HG03097 (cell line): ENCODE data around the gene AXL.

ENCODE experiments used
- ATAC-seq: cut with Tn5 transposase; IDR thresholded peaks from one replicate; pipeline ENCODE4 v1.9.1; 2021; ENCODE audit not compliant: unreplicated experiment, low FRiP score

The AXL gene

GRCh38 chr19:41305927-41306793 is 87.1 kb downstream of the AXL start:
- no peak for ATAC-seq

DNA sequence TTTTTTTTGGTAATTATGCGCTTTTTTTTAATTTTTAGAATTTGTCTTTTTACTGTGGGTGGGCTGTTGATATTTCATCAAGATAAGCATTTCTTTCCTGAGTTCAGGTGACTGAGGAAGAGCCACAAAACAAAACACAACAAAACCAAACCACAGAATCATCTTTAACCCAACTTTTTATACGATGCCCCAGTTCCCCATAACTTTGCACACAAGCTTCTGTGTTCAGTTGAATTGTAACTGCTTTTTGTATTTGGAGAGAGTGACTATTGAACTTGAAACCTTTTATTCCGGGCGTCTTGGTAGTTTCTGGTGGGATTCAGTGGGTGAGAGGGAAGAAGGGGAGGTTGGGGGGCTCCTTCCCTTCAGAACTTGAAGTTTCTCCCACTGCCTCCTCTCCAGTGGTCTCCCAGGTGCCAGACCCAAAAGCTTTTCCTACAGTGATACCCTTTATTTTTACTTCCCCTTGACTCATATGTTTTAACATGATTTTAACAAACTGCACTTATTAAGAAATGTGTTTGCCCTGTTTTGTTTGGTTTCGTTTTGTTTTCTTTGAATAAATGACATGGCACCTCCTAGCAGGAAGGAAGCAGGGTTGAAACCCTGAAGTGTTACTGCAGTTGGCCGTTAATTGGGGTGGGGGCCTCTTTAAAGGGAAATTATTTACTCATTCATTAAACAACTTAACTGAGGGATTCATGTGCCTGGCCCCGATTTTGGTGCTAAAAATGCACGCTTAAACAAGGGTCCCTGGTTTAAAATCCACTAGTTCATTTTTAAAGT is 88.3 kb downstream of the AXL start:
- ATAC-seq = no peak

DNA sequence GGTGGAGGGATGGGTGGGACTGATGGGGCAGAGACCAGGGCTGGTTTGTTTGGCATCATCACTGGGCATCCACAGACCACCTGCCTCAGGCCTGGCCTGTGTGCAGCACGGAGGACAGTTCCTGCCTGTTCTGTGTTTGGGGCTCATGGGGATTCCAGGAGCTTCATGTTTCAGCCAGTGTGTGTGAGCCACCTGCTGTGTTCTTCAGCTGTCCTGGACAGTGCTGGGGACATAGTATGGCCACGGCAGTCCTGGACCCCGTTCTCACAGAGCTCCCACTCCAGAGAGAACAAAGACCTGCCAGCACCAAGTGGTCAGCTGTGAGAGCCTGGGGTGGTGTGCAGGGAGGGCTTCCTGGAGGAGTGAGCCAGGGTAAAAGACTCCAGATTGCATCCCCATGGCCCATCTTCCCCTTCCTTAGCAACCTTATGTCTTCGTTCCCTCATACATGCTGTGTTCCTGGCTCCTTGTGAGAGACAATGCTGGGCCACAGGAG is 89.0 kb downstream of the AXL start:
- peak; percentile 5 for ATAC-seq

- peak; percentile 39 for ATAC-seq
Observed at GRCh38 chr19:41308450-41309179, 89.6 kb downstream of the AXL start.

DNA sequence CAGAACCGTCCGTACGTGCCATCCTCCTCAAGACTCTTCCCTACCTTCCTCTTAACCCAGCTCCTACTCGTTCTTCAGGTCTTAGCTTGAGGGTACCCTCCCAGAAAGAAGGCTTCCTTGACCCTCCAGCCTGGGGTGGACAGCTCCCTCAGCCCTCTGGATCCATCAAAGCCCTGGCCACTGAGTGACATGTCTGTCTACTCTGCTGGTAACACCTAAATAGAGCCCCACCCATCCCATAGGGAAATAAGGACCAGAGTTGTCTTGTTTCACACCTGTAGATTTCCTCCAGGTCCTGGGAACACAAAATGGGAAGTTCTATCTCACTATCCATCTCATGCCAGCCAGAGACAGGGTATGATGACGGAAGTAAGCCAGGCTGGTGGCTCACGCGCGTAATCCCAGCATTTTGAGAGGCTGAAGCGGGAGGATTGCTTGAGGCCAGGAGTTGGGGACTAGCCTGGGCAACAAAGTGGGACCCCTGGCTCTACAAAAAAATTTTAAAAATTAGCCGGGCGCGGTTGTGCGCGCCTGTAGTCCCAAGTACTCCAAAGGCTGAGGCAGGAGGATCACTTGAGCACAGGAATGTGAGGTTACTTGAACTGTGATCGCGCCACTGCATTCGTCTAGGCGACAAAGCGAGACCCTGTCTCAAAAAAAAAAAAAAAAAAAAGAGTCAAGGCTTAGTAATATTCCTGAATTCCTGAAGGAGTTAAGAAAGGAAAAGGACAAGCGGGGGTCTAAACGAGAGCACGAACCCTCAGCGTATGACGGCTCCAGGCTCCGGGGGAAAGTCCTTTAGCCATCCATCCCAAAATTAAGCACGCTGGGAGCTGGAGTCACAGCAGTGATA is 90.4 kb downstream of the AXL start:
- ATAC-seq = no peak

- ATAC-seq = peak; percentile 60
Observed at GRCh38 chr19:41310033-41310831, 91.2 kb downstream of the AXL start, which contains the start of gene CCDC97. CCDC97 (plus strand) TSS chr19:41310172; CDS start chr19:41310311, 139 bp downstream.

DNA sequence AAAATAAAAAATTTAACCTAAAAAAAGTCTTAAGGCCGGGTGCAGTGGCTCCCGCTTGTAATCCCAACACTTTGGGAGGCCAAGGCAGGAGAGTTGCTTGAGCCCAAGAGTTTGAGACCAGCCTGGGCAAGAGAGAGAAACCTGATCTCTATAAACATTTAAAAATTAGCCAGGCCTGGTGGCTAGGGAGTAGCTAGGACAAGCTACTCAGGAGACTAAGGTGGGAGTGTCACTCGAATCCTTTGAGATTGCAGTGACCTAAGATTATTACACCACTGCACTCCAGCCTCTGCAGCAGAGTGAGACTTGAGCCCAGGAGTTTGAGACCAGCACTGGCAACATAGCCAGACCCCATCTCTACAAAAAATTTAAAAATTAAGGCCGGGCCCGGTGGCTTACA is 92.0 kb downstream of the AXL start:
- ATAC-seq = no peak
